Measurements from ENCODE around the gene MPV17. TPM values are rescaled to one million over a fixed set of nuclear protein-coding genes. Genes with fewer than 3 reads are reported as not detected.

MPV17 gene
- total RNA-seq (100 to 1,000 TPM in 1 of 7 donors, 10 to 100 TPM in 6; 58.0 to 101 (median 73.9) TPM), polyA plus RNA-seq (10 to 100 TPM; 78.8 to 83.1 (median 81.7) TPM)
- long read RNA-seq, donor 1, transcript MPV17-203 (8 exons, 1,005 nt): major isoform, 19 of 43 reads
- long read RNA-seq, donor 1, partial matches to known transcripts: 14 of 43 reads
- long read RNA-seq, donor 1, other reads (novel, unspliced or antisense): 0 of 43 reads
- long read RNA-seq, donor 2, transcript MPV17-203 (8 exons, 1,005 nt): major isoform, 7 of 19 reads
- long read RNA-seq, donor 2, partial matches to known transcripts: 5 of 19 reads
- long read RNA-seq, donor 2, other reads (novel, unspliced or antisense): 0 of 19 reads

GRCh38 chr2:27322766-27323595 is at the start of gene MPV17:
TSS of gene MPV17 (minus strand) at chr2:27323097. CDS start at chr2:27322517, 580 bp downstream.
- peak in 1 of 11 experiments; percentile 5 for TF ChIP-seq CTCF (IDR thresholded peaks at IDR 0.05 in 8 of 11, conservative IDR thresholded peaks at IDR 0.05 in 3 of 11)
- peak in 2 of 3 donors; percentile 2 to 75 for TF ChIP-seq POLR2A (IDR thresholded peaks at IDR 0.05)
- TF ChIP-seq POLR2AphosphoS5 (IDR thresholded peaks at IDR 0.05): peak; percentile 95 to 98 (median 96)
- H3K27me3 ChIP-seq (replicated peaks in 1 of 7): no peaks in the 10 kb centered on the region
- H3K9me3 ChIP-seq: no peaks in the 10 kb centered on the region
- DNase-seq: peak; percentile 96
- peak within 1 kb of the TSS; percentile 58 to 93 (median 74) for H3K4me3 ChIP-seq
- WGBS, 5 donors: 0 to 1% (median 1%) methylated on average over 21 to 39 of the region's 39 CpGs
- peaks cover 9 to 30% (median 22%) of the 10 kb centered on the region in 6 donors for H3K4me1 ChIP-seq
- intact Hi-C loops (cut with DNase I; ENCODE audit: low total_unique reads): no loop called here
- peaks cover 0 to 37% (median 22%) of the 10 kb centered on the region in 6 donors for H3K36me3 ChIP-seq
- peak within 1 kb of the TSS; percentile 88 to 97 (median 94) for H3K27ac ChIP-seq

- DNase-seq: no peak
Observed at GRCh38 chr2:27370816-27371620, 48.1 kb upstream of the MPV17 start.

GRCh38 chr2:27370026-27370815 is 47.3 kb upstream of the MPV17 start, which contains the start of the genes EIF2B4 and SNX17:
TSS of gene EIF2B4 (minus strand) at chr2:27370338. CDS start at chr2:27370314, 24 bp downstream.
TSS of gene SNX17 (plus strand) at chr2:27370616. CDS start at chr2:27370744, 128 bp downstream.
- H3K9me3 ChIP-seq: no peaks in the 10 kb centered on the region
- no peaks in the 10 kb centered on the region for H3K27me3 ChIP-seq (replicated peaks in 1 of 7)
- peak within 1 kb of the TSS; percentile 93 to 98 (median 96) for H3K27ac ChIP-seq
- 0 to 1% (median 0%) methylated on average over 1 to 85 of the region's 85 CpGs for WGBS, 5 donors
- H3K4me3 ChIP-seq: peak within 1 kb of the TSS; percentile 99 to 100 (median 100)
- H3K4me1 ChIP-seq: peaks cover 30 to 62% (median 43%) of the 10 kb centered on the region in 6 donors
- peaks cover 0 to 72% (median 52%) of the 10 kb centered on the region in 6 donors for H3K36me3 ChIP-seq
- intact Hi-C loops (cut with DNase I; ENCODE audit: low total_unique reads): no loop called here
- peak; percentile 100 for DNase-seq
- TF ChIP-seq POLR2AphosphoS5 (IDR thresholded peaks at IDR 0.05) (peak; percentile 95 to 97 (median 96)), CTCF (IDR thresholded peaks at IDR 0.05 in 8 of 11, conservative IDR thresholded peaks at IDR 0.05 in 3 of 11) (peak; percentile 70 to 90 (median 86)), POLR2A (IDR thresholded peaks at IDR 0.05) (peak; percentile 2 to 9 (median 5))

More at GRCh38 chr2:27370816-27371620, 48.1 kb upstream of the MPV17 start:
- H3K4me3 ChIP-seq: peak overlapping the region; percentile 99 to 100 (median 100)
- H3K9me3 ChIP-seq: no peaks in the 10 kb centered on the region
- no peaks in the 10 kb centered on the region for H3K27me3 ChIP-seq (replicated peaks in 1 of 7)
- intact Hi-C loops (cut with DNase I; ENCODE audit: low total_unique reads): no loop called here
- peaks cover 0 to 72% (median 54%) of the 10 kb centered on the region in 6 donors for H3K36me3 ChIP-seq
- TF ChIP-seq POLR2AphosphoS5 (IDR thresholded peaks at IDR 0.05) (peak in 2 of 3 donors; percentile 43 to 47), POLR2A (IDR thresholded peaks at IDR 0.05) (no peak)
- 0 to 1% (median 0%) methylated on average over 29 to 46 of the region's 46 CpGs for WGBS, 5 donors
- H3K27ac ChIP-seq: peak overlapping the region; percentile 93 to 98 (median 96)
- H3K4me1 ChIP-seq: peaks cover 30 to 66% (median 43%) of the 10 kb centered on the region in 6 donors

All from spleen (tissue), 13 donors.